Endothelial cell (in vitro differentiated cells): ENCODE data around the gene ZNF275. TPM values are rescaled to one million over a fixed set of nuclear protein-coding genes. Genes with fewer than 3 reads are reported as not detected.

Source experiments
- DNase-seq: peaks from one replicate; pipeline ENCODE4 v3.0.0; 2021; ENCODE audit warnings: low spot score
- H3K27ac Mint-ChIP-seq: one replicate; pipeline ENCODE4 v1.8.0; 2021; ENCODE audit warnings: mixed read lengths, inconsistent platforms; ENCODE audit not compliant: unreplicated experiment
- H3K27me3 Mint-ChIP-seq: one replicate; pipeline ENCODE4 v1.8.0; 2021; ENCODE audit warnings: mild to moderate bottlenecking, moderate library complexity, mixed read lengths, inconsistent platforms; ENCODE audit not compliant: unreplicated experiment
- H3K36me3 Mint-ChIP-seq: one replicate; pipeline ENCODE4 v1.8.0; 2021; ENCODE audit warnings: mild to moderate bottlenecking, low read depth, mixed read lengths, inconsistent platforms; ENCODE audit not compliant: unreplicated experiment
- H3K4me1 Mint-ChIP-seq: one replicate; pipeline ENCODE4 v1.8.0; 2021; ENCODE audit warnings: mild to moderate bottlenecking, mixed read lengths, inconsistent platforms; ENCODE audit not compliant: unreplicated experiment
- H3K4me3 Mint-ChIP-seq: one replicate; pipeline ENCODE4 v1.8.0; 2021; ENCODE audit warnings: mild to moderate bottlenecking, mixed read lengths, inconsistent platforms; ENCODE audit not compliant: unreplicated experiment
- H3K9me3 Mint-ChIP-seq: one replicate; pipeline ENCODE4 v1.8.0; 2021; ENCODE audit warnings: mixed read lengths, inconsistent platforms; ENCODE audit not compliant: unreplicated experiment
- CTCF ChIP-seq: fragments of 200-600 bp; sonication (generic); IDR thresholded peaks from one replicate; pipeline ENCODE4 v1.5.0; 2021; ENCODE audit warnings: antibody characterized with exemption; ENCODE audit not compliant: unreplicated experiment
- total RNA-seq: library from RNA; stranded (reverse); fragmentation: NEBNext Ultra II Directional; extraction: Animal tissue kit (Norgen Biotek cat#: 25700); gene quantifications from one replicate; pipeline ENCODE4 v1.2.1, GENCODE V29; 2021; ENCODE audit not compliant: unreplicated experiment

The ZNF275 gene
- total RNA-seq, 1 donor from 2014 or later = 14.4 TPM

GRCh38 chrX:153334654-153335295 is 822 bp downstream of the ZNF275 start:
- Mint-ChIP-seq H3K9me3 (no peaks in the 10 kb centered on the region), H3K4me1 (peaks cover 31% of the 10 kb centered on the region), H3K27me3 (no peaks in the 10 kb centered on the region), H3K27ac (peak overlapping the region; percentile 18), H3K4me3 (peak overlapping the region; percentile 92), H3K36me3 (peaks cover 10% of the 10 kb centered on the region)
- DNase-seq = no peak
- TF ChIP-seq CTCF = no peak

GRCh38 chrX:153336121-153336894 is 2.4 kb downstream of the ZNF275 start:
- Mint-ChIP-seq H3K9me3 (no peaks in the 10 kb centered on the region), H3K4me1 (peaks cover 31% of the 10 kb centered on the region), H3K36me3 (peaks cover 16% of the 10 kb centered on the region), H3K27me3 (no peaks in the 10 kb centered on the region), H3K4me3 (no peak overlapping the region), H3K27ac (no peak overlapping the region)
- TF ChIP-seq CTCF = no peak
- DNase-seq = no peak

DNA sequence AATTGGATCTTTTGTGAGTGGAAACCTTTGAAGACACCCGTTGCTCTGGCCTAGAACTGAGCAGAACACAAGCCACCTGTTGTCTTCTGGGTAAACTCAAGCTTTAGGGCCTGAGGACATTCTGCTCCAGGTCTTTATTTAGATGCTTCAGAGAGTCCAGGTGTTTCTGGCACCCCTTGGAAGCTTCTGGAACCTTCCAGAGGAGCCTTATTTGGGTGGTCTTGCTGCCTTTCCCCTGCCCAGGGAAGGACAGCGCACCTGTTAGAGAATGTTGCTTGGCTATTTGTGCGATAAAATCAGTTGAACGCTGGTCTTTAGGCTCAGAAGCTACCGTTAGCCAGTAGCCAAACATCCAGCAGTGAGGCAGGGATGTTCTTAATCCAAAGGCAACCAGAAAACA is 3.0 kb downstream of the ZNF275 start:
- H3K4me1 Mint-ChIP-seq = peaks cover 37% of the 10 kb centered on the region
- no peaks in the 10 kb centered on the region for H3K9me3 Mint-ChIP-seq
- no peak overlapping the region for H3K4me3 Mint-ChIP-seq
- H3K36me3 Mint-ChIP-seq = peaks cover 16% of the 10 kb centered on the region
- H3K27ac Mint-ChIP-seq = no peak overlapping the region
- H3K27me3 Mint-ChIP-seq = no peaks in the 10 kb centered on the region
- no peak for DNase-seq
- TF ChIP-seq CTCF = no peak

DNA sequence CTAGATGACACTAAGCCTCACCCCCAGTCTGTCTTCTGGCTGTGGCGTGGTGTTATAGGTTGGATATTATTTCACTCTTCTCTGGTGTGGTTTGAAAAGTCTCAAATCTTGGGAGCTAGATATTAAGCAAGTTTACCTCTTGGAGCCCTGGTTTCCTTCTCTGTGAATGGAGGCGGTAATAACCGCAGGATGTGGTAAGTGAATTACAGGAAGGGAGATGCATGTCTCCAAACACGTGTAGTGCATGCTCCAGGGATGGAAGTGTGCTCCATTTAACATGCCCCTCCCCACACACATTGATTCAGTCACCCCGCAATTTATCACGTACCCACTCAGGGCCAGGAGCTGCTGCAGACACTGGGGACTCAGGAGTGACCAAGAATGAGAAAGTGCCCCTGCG is 4.9 kb downstream of the ZNF275 start:
- Mint-ChIP-seq H3K4me1 (peaks cover 39% of the 10 kb centered on the region), H3K27ac (no peak overlapping the region), H3K9me3 (no peaks in the 10 kb centered on the region), H3K36me3 (peaks cover 16% of the 10 kb centered on the region), H3K4me3 (no peak overlapping the region), H3K27me3 (no peaks in the 10 kb centered on the region)
- no peak for DNase-seq
- TF ChIP-seq CTCF = no peak

DNA sequence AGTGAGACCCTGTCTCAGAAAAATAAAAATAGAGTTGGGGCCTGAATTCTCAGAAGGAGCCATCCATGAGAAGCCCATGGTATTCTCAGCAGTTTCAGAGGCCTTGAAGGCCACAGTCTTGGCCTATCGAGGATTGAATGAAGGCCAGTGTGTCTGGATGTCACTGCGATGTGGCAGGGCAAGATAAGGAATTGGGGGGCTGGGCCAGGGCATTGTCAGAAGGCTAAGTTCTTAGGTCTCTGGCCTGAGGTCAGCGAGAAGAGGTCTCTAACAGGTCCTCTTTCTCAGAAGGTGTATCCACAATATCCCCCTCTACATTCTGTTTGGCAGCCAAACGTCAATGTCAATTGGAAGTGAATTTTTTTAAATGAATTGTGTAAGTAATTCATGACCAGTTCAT is 5.7 kb downstream of the ZNF275 start:
- Mint-ChIP-seq H3K4me1 (peaks cover 39% of the 10 kb centered on the region), H3K9me3 (no peaks in the 10 kb centered on the region), H3K27me3 (no peaks in the 10 kb centered on the region), H3K36me3 (peaks cover 16% of the 10 kb centered on the region), H3K27ac (no peak overlapping the region), H3K4me3 (no peak overlapping the region)
- TF ChIP-seq CTCF = no peak
- DNase-seq = no peak
